ENCODE results near the gene ALDH1A3.

GRCh38 chr15:100841426-100841825 lies 38.2 kb upstream of the ALDH1A3 start:
- TF ChIP-seq CTCF (conservative IDR thresholded peaks at IDR 0.05 in 1 of 2, IDR thresholded peaks at IDR 0.05 in 1 of 2; ENCODE audit: low read depth in 1 of 2, low read length in 2 of 2) (no peak), EZH2 (IDR thresholded peaks at IDR 0.05; ENCODE audit: low read length, missing control alignments) (no peak)
